ENCODE measurements around the gene ZNF468.

GRCh38 chr19:52891336-52891735, 33.9 kb upstream of the ZNF468 start:
- TF ChIP-seq EZH2 (IDR thresholded peaks at IDR 0.05; ENCODE audit: insufficient read depth, poor library complexity, severe bottlenecking) (no peak), EZH2phosphoT487 (IDR thresholded peaks at IDR 0.05; ENCODE audit: insufficient read depth, low read depth) (no peak)
